Hepatocyte (in vitro differentiated cells): Measurements from ENCODE around the gene UPK2. TPM values are rescaled to one million over a fixed set of nuclear protein-coding genes. Genes with fewer than 3 reads are reported as not detected.

Experiments
- DNase-seq: peaks from one replicate; pipeline ENCODE4 v3.0.0-alpha.2; 2016; ENCODE audit warnings: low spot score
- H2AFZ ChIP-seq: fragments of 200-600 bp; sonication (generic); 2 replicates; pipeline ENCODE4 v1.6.0; 2016; ENCODE audit warnings: antibody characterized with exemption, mild to moderate bottlenecking
- H3K27ac ChIP-seq: fragments of 200-600 bp; sonication (generic); 2 replicates; pipeline ENCODE4 v1.5.1; 2016; ENCODE audit warnings: mild to moderate bottlenecking
- H3K27me3 ChIP-seq: fragments of 200-600 bp; sonication (generic); 2 replicates; pipeline ENCODE4 v1.6.1; 2016
- H3K36me3 ChIP-seq: fragments of 200-600 bp; sonication (generic); replicated peaks from 2 replicates; pipeline ENCODE4 v1.5.1; 2016; ENCODE audit warnings: low read depth; ENCODE audit not compliant: insufficient read depth
- H3K4me1 ChIP-seq: fragments of 200-600 bp; sonication (generic); 2 replicates; pipeline ENCODE4 v1.5.1; 2016; ENCODE audit warnings: mild to moderate bottlenecking, moderate library complexity; ENCODE audit not compliant: insufficient read depth
- H3K4me2 ChIP-seq: fragments of 200-600 bp; sonication (generic); 2 replicates; pipeline ENCODE4 v1.6.0; 2016
- H3K4me3 ChIP-seq: fragments of 200-600 bp; sonication (generic); 2 replicates; pipeline ENCODE4 v1.5.1; 2016; ENCODE audit warnings: mild to moderate bottlenecking
- H3K79me2 ChIP-seq: fragments of 200-600 bp; sonication (generic); 2 replicates; pipeline ENCODE4 v1.6.0; 2017; ENCODE audit warnings: mild to moderate bottlenecking
- H3K9me2 ChIP-seq: fragments of 200-600 bp; sonication (generic); replicated peaks from 2 replicates; pipeline ENCODE4 v1.6.0; 2017; ENCODE audit warnings: mild to moderate bottlenecking; ENCODE audit not compliant: insufficient read depth
- H3K9me3 ChIP-seq: fragments of 200-600 bp; sonication (generic); 2 replicates; pipeline ENCODE4 v1.5.1; 2016; ENCODE audit warnings: low read depth, mild to moderate bottlenecking
- H4K20me1 ChIP-seq: fragments of 200-600 bp; sonication (generic); 2 replicates; pipeline ENCODE4 v1.6.0; 2016; ENCODE audit warnings: mild to moderate bottlenecking; ENCODE audit not compliant: insufficient read depth, poor library complexity, severe bottlenecking
- CTCF ChIP-seq: fragments of 200-600 bp; sonication (generic); IDR thresholded peaks from 2 replicates; pipeline ENCODE4 v1.5.1; 2016; ENCODE audit warnings: antibody characterized with exemption, mild to moderate bottlenecking; ENCODE audit not compliant: poor library complexity
- EZH2 ChIP-seq: fragments of 200-600 bp; sonication (generic); IDR thresholded peaks from 2 replicates; pipeline ENCODE4 v1.6.1; 2016; ENCODE audit warnings: antibody characterized with exemption, mild to moderate bottlenecking, borderline replicate concordance
- EZH2phosphoT487 ChIP-seq: fragments of 200-600 bp; sonication (generic); IDR thresholded peaks from one replicate; pipeline ENCODE4 v1.6.1; 2018; ENCODE audit warnings: antibody characterized with exemption, mild to moderate bottlenecking, low read depth, moderate library complexity; ENCODE audit not compliant: unreplicated experiment, severe bottlenecking
- WGBS: methylation state at CpG from one replicate; pipeline ENCODE4 v1.1.6; 2016; ENCODE audit warnings: low lambda C conversion rate; ENCODE audit errors: missing lambda C conversion rate; 5-methylcytosine and 5-hydroxymethylcytosine counted together
- polyA plus RNA-seq: library from polyadenylated mRNA; unstranded; fragments of >200 nt; fragmentation: Nextera tagmentation; extraction: Ambion mirVana; gene quantifications from 2 replicates; pipeline ENCODE4 v1.2.1, GENCODE V29; 2016
- total RNA-seq: library from RNA; depleted of rRNA; stranded (reverse); fragments of >200 nt; gene quantifications from 2 replicates; pipeline ENCODE4 v1.2.3, GENCODE V29; 2014

UPK2 gene
- total and polyA plus RNA-seq, 2 experiments from 2014 or later = 2.2 to 55.3 TPM

DNA sequence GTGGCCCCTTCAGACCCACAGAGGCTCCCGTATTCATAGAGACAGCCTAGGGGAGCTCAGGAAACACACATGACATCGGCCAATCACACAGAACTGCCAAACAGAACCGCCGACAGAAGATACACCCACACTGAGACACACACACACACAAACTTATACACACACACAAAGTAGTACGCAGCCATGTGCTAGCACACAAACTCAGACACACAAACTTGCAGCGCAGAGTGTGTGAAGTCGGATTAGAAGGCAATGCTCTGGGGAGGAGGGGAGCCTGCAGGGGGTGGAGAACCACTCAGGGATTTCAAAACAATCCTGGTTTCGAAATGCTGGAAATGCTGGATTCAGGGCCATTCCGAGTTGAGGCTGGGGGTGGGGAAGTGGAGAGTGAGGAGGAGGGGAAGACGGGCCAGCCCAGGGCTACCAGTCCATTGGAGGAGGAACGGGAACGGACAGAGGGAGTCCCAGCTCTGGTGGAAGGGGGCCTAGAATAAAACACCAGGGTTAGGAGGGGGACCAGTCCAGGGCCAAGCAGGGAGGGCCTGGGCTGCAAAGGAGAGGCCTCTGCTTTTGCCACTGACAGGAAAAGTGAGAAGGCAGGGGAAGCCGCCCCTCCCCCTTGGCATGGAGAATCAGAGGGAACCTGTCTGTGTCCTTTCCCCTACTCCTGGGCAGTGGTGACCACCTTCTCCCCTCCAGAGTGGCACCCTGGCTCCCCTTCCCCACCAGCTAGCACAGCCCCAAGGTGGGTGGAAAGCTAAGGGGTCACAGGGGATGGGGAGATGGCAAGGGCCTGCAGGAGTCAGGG, 34.8 kb upstream of the UPK2 start:
- Histone ChIP-seq H3K4me3 (peak overlapping the region; percentile 22), H3K27ac (peak overlapping the region; percentile 99), H3K9me3 (no peaks in the 10 kb centered on the region), H3K9me2 (no peaks in the 10 kb centered on the region), H3K79me2 (peaks cover 78% of the 10 kb centered on the region), H2AFZ (no peak overlapping the region), H3K27me3 (no peaks in the 10 kb centered on the region), H4K20me1 (peaks cover 34% of the 10 kb centered on the region), H3K36me3 (no peaks in the 10 kb centered on the region), H3K4me2 (peak overlapping the region; percentile 94), H3K4me1 (peaks cover 58% of the 10 kb centered on the region)
- WGBS = 9% methylated on average over 12 of the region's 13 CpGs
- DNase-seq = peak; percentile 87
- TF ChIP-seq CTCF = no peak
- no peak for TF ChIP-seq EZH2
- no peak for TF ChIP-seq EZH2phosphoT487

DNA sequence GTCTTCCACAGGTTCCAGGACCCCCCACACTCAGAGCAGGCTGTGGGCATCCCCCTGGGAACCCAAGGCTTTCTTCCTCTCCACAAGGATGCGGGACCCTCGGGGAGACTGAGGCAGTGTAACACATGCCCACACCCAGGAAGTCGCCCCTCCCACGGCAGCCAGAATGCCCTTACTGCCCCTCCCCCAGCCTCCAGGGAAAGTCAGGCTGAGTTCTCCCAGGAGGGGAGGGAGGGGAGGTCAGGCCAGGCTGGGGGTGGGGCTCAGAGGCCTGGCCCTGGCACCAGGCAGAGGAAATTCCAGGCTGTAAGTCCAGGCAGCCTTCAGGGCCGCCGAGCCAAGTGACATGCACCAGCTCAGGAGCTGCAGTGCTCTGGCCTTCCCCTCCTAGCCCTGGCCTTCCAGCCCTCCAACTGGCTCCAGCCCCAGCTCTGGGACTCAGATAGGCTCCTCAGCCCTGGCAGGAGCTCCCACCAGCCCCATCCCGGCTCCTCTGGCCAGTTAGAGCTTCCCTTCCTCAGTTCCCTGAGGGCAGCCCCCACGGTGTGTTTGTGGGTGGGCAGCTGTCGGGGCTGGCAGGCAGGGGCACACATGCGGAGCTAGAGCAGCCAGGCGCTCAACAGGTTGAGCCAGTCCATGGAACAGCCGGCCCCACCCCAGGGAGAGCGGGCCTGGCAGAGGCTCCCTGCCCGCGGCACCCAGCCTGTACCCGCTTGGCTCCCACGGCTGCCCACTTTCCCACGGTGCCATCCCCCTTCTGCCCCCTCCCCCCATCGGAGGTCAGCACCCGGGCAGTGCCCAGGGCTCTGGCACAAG, 34.0 kb upstream of the UPK2 start:
- Histone ChIP-seq H3K79me2 (peaks cover 78% of the 10 kb centered on the region), H3K4me2 (peak overlapping the region; percentile 94), H3K36me3 (no peaks in the 10 kb centered on the region), H2AFZ (no peak overlapping the region), H3K4me1 (peaks cover 53% of the 10 kb centered on the region), H3K9me3 (no peaks in the 10 kb centered on the region), H4K20me1 (peaks cover 34% of the 10 kb centered on the region), H3K27ac (peak overlapping the region; percentile 99), H3K9me2 (no peaks in the 10 kb centered on the region), H3K4me3 (peak overlapping the region; percentile 20), H3K27me3 (no peaks in the 10 kb centered on the region)
- peak; percentile 91 for DNase-seq
- TF ChIP-seq CTCF (no peak), EZH2 (no peak), EZH2phosphoT487 (no peak)
- WGBS = 30% methylated on average over 12 of the region's 20 CpGs

- H3K79me2 ChIP-seq = peaks cover 73% of the 10 kb centered on the region
- H3K36me3 ChIP-seq = no peaks in the 10 kb centered on the region
- WGBS = 46% methylated on average over 9 of the region's 9 CpGs
- no peaks in the 10 kb centered on the region for H3K9me3 ChIP-seq
- peaks cover 49% of the 10 kb centered on the region for H3K4me1 ChIP-seq
- H3K4me3 ChIP-seq = peak overlapping the region; percentile 73
- H4K20me1 ChIP-seq = peaks cover 34% of the 10 kb centered on the region
- H3K27me3 ChIP-seq = no peaks in the 10 kb centered on the region
- H3K4me2 ChIP-seq = peak overlapping the region; percentile 94
- DNase-seq = peak; percentile 16
- no peak for TF ChIP-seq EZH2
- no peak for TF ChIP-seq CTCF
- TF ChIP-seq EZH2phosphoT487 = no peak
- H2AFZ ChIP-seq = no peak overlapping the region
- H3K27ac ChIP-seq = peak overlapping the region; percentile 99
- H3K9me2 ChIP-seq = no peaks in the 10 kb centered on the region
Observed at GRCh38 chr11:118922745-118923627, 33.1 kb upstream of the UPK2 start.
